Endodermal cell (in vitro differentiated cells): ENCODE data around the gene APCDD1L. TPM values are rescaled to one million over a fixed set of nuclear protein-coding genes. Genes with fewer than 3 reads are reported as not detected.
"Not testable (repeated sequence)": the region's sequence is repeated elsewhere in the genome, so short reads cannot be mapped to it uniquely, and the experiment has no call there.

Experiments used
- DNase-seq: peaks from one replicate; pipeline ENCODE4 v3.0.0-alpha.2; 2017
- H3K27ac ChIP-seq: 2 replicates; pipeline ENCODE4 v1.5.1; 2013; ENCODE audit warnings: mild to moderate bottlenecking, low read depth, low read length, moderate library complexity
- H3K27me3 ChIP-seq: 2 replicates; pipeline ENCODE4 v1.6.1; 2013; ENCODE audit warnings: mild to moderate bottlenecking, low read length, moderate library complexity; ENCODE audit not compliant: insufficient read depth, control insufficient read depth, poor library complexity, severe bottlenecking
- H3K36me3 ChIP-seq: 2 replicates; pipeline ENCODE4 v1.7.0; 2013; ENCODE audit warnings: mild to moderate bottlenecking, low read length, moderate library complexity; ENCODE audit not compliant: control insufficient read depth, insufficient read depth
- H3K4me1 ChIP-seq: one replicate; pipeline ENCODE4 v1.7.0; 2013; ENCODE audit warnings: low read length; ENCODE audit not compliant: control insufficient read depth, insufficient read depth
- H3K4me3 ChIP-seq: 2 replicates; pipeline ENCODE4 v1.5.1; 2013; ENCODE audit warnings: mild to moderate bottlenecking, low read length, moderate library complexity
- H3K9ac ChIP-seq: 2 replicates; pipeline ENCODE4 v1.6.1; 2013; ENCODE audit warnings: mild to moderate bottlenecking, low read length, moderate library complexity; ENCODE audit not compliant: poor library complexity, severe bottlenecking; ENCODE audit errors: extremely low read depth
- H3K9me3 ChIP-seq: 2 replicates; pipeline ENCODE4 v1.6.1; 2013; ENCODE audit warnings: mild to moderate bottlenecking, low read length, moderate library complexity; ENCODE audit not compliant: control insufficient read depth
- H3K27ac Mint-ChIP-seq: 2 replicates; pipeline ENCODE4 v1.8.0; 2020; ENCODE audit warnings: mixed read lengths
- H3K27me3 Mint-ChIP-seq: 2 replicates; pipeline ENCODE4 v1.8.0; 2021; ENCODE audit warnings: mild to moderate bottlenecking, mixed read lengths; ENCODE audit not compliant: insufficient read depth
- H3K36me3 Mint-ChIP-seq: 2 replicates; pipeline ENCODE4 v1.8.0; 2020; ENCODE audit warnings: low read depth, mixed read lengths
- H3K4me1 Mint-ChIP-seq: 2 replicates; pipeline ENCODE4 v1.8.0; 2020; ENCODE audit warnings: mixed read lengths
- H3K4me3 Mint-ChIP-seq: 2 replicates; pipeline ENCODE4 v1.8.0; 2020; ENCODE audit warnings: mild to moderate bottlenecking, moderate library complexity, mixed read lengths
- H3K9me3 Mint-ChIP-seq: 2 replicates; pipeline ENCODE4 v1.8.0; 2020; ENCODE audit warnings: mild to moderate bottlenecking, mixed read lengths
- WGBS, 2 experiments: methylation state at CpG; one replicate each; pipeline versions ENCODE4 v1.1.5 to v1.1.7; 2013; ENCODE audit warnings: missing lambda C conversion rate in 2 of 2, mixed read lengths in 1 of 2; ENCODE audit not compliant: insufficient coverage in 1 of 2, insufficient read length in 1 of 2; 5-methylcytosine and 5-hydroxymethylcytosine counted together
- total RNA-seq, 2 donors: library from RNA; stranded (reverse); fragmentation: NEBNext Ultra II Directional in 1 of 2; extraction: Animal tissue kit (Norgen Biotek cat#: 25700) in 1 of 2; gene quantifications; 2 replicates in 1 of 2; 3 replicates in 1 of 2; pipeline ENCODE4 v1.2.1, GENCODE V29; 2021
- TF ChIP-seq, protein P1 (sequence below): fragments of 200-600 bp; sonication (generic); conservative IDR thresholded peaks from 2 replicates; pipeline ENCODE4 v1.5.0; 2021; ENCODE audit warnings: antibody characterized with exemption, mild to moderate bottlenecking

Gene APCDD1L
- total RNA-seq, 2 donors from 2014 or later = 6.4 TPM

DNA sequence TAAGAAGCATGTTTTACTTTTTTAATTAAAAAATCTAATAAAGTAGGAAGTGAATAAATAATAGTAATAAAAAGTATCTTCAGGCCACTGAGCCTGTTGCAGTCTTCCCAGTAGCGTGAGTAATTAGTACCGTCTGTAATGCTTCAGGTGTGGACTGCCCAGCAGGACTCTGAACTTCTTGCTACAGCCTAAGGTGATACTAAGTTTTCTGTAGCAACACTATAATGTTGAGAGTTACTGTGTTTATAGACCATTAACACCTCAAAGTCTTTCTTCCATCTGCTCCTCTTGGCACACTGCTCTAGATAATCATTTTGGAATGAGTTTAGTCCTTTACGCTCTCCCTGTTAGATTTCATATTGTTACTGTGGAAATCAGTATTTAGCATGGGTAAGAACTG lies 97.8 kb downstream of the APCDD1L start:
- Mint-ChIP-seq H3K36me3 (peaks cover 39% of the 10 kb centered on the region), H3K4me1 (peaks cover 35% of the 10 kb centered on the region)

GRCh38 chr20:58416835-58417234 lies 98.4 kb downstream of the APCDD1L start:
- TF ChIP-seq, protein P1, sequence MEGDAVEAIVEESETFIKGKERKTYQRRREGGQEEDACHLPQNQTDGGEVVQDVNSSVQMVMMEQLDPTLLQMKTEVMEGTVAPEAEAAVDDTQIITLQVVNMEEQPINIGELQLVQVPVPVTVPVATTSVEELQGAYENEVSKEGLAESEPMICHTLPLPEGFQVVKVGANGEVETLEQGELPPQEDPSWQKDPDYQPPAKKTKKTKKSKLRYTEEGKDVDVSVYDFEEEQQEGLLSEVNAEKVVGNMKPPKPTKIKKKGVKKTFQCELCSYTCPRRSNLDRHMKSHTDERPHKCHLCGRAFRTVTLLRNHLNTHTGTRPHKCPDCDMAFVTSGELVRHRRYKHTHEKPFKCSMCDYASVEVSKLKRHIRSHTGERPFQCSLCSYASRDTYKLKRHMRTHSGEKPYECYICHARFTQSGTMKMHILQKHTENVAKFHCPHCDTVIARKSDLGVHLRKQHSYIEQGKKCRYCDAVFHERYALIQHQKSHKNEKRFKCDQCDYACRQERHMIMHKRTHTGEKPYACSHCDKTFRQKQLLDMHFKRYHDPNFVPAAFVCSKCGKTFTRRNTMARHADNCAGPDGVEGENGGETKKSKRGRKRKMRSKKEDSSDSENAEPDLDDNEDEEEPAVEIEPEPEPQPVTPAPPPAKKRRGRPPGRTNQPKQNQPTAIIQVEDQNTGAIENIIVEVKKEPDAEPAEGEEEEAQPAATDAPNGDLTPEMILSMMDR = no peak
- Histone ChIP-seq H3K9me3 (peaks cover 8% of the 10 kb centered on the region), H3K27ac (no peak overlapping the region), H3K4me1 (peaks cover 3% of the 10 kb centered on the region), H3K36me3 (peaks cover 42% of the 10 kb centered on the region), H3K4me3 (no peak overlapping the region), H3K9ac (no peak overlapping the region), H3K27me3 (no peaks in the 10 kb centered on the region)
- Mint-ChIP-seq H3K9me3 (peaks cover 16% of the 10 kb centered on the region), H3K4me3 (no peak overlapping the region), H3K27ac (peak overlapping the region; percentile 41), H3K27me3 (no peaks in the 10 kb centered on the region), H3K4me1 (peaks cover 29% of the 10 kb centered on the region), H3K36me3 (peaks cover 42% of the 10 kb centered on the region)
- no peak for DNase-seq
- 98% methylated on average over 2 of the region's 2 CpGs; no CpG with 5 or more reads in 1 of the 2 experiments for WGBS, 2 experiments

More for the DNA sequence above, 97.8 kb downstream of the APCDD1L start:
- no peaks in the 10 kb centered on the region for H3K27me3 ChIP-seq
- no peak overlapping the region for H3K4me3 ChIP-seq
- WGBS, 2 experiments = 99% methylated on average over 3 of the region's 3 CpGs; no CpG with 5 or more reads in 1 of the 2 experiments
- H3K9me3 ChIP-seq = peaks cover 8% of the 10 kb centered on the region
- no peak for DNase-seq
- peaks cover 42% of the 10 kb centered on the region for H3K36me3 ChIP-seq
- H3K4me1 ChIP-seq = peaks cover 7% of the 10 kb centered on the region
- H3K27ac ChIP-seq = no peak overlapping the region
- TF ChIP-seq, protein P1 = no peak
- Mint-ChIP-seq H3K4me3 (no peak overlapping the region), H3K9me3 (peaks cover 16% of the 10 kb centered on the region), H3K27ac (no peak overlapping the region), H3K27me3 (no peaks in the 10 kb centered on the region)
- H3K9ac ChIP-seq = no peak overlapping the region

GRCh38 chr20:58416057-58416456 lies 99.1 kb downstream of the APCDD1L start:
- Mint-ChIP-seq H3K4me3 (no peak overlapping the region), H3K4me1 (peaks cover 24% of the 10 kb centered on the region), H3K27me3 (no peaks in the 10 kb centered on the region), H3K27ac (peak overlapping the region; percentile 41), H3K36me3 (peaks cover 41% of the 10 kb centered on the region), H3K9me3 (peaks cover 16% of the 10 kb centered on the region)
- Histone ChIP-seq H3K9ac (no peak overlapping the region), H3K4me1 (peaks cover 3% of the 10 kb centered on the region), H3K9me3 (peaks cover 8% of the 10 kb centered on the region), H3K27me3 (no peaks in the 10 kb centered on the region), H3K4me3 (no peak overlapping the region), H3K27ac (no peak overlapping the region), H3K36me3 (peaks cover 44% of the 10 kb centered on the region)
- no peak for DNase-seq
- TF ChIP-seq, protein P1 = no peak
- WGBS, 2 experiments = 100% methylated on average over 1 of the region's 1 CpG; no CpG with 5 or more reads in 1 of the 2 experiments

DNA sequence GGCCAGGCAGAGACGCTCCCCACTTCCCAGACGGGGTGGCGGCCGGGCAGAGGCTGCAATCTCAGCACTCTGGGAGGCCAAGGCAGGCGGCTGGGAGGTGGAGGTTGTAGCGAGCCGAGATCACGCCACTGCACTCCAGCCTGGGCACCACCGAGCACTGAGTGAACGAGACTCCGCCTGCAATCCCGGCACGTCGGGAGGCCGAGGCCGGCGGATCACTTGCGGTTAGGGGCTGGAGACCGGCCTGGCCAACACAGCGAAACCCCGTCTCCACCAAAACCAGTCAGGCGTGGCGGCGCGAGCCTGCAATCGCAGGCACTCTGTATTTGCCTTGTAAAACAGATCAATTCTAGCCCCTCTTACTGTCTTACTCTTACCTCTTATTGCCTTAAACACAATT lies 100.4 kb downstream of the APCDD1L start:
- H3K27me3 Mint-ChIP-seq, H3K4me3 Mint-ChIP-seq, H3K27me3 ChIP-seq, DNase-seq, H3K9me3 ChIP-seq, H3K4me1 ChIP-seq, H3K27ac ChIP-seq, H3K9ac ChIP-seq, H3K27ac Mint-ChIP-seq, H3K4me3 ChIP-seq: not testable (repeated sequence)
- H3K36me3 Mint-ChIP-seq = peaks cover 31% of the 10 kb centered on the region
- H3K4me1 Mint-ChIP-seq = peaks cover 24% of the 10 kb centered on the region
- 95 to 98% methylated on average over 10 to 24 of the region's 26 CpGs for WGBS, 2 experiments
- peaks cover 36% of the 10 kb centered on the region for H3K36me3 ChIP-seq
- H3K9me3 Mint-ChIP-seq = peaks cover 16% of the 10 kb centered on the region

GRCh38 chr20:58414216-58414615 lies 101.0 kb downstream of the APCDD1L start:
- not testable (repeated sequence) for H3K9me3 ChIP-seq, H3K9ac ChIP-seq, H3K4me1 ChIP-seq, H3K27ac ChIP-seq, H3K27me3 Mint-ChIP-seq, H3K4me3 ChIP-seq, H3K27me3 ChIP-seq, DNase-seq, H3K4me3 Mint-ChIP-seq, H3K27ac Mint-ChIP-seq
- peaks cover 31% of the 10 kb centered on the region for H3K36me3 ChIP-seq
- peaks cover 24% of the 10 kb centered on the region for H3K4me1 Mint-ChIP-seq
- 96% methylated on average over 19 of the region's 35 CpGs; no CpG with 5 or more reads in 1 of the 2 experiments for WGBS, 2 experiments
- H3K9me3 Mint-ChIP-seq = peaks cover 16% of the 10 kb centered on the region
- H3K36me3 Mint-ChIP-seq = peaks cover 25% of the 10 kb centered on the region
